ENCODE measurements around the gene THY1. TPM values are rescaled to one million over a fixed set of nuclear protein-coding genes. Genes with fewer than 3 reads are reported as not detected.

The THY1 gene
- polyA plus RNA-seq, 1 donor (not counting 4 experiments of a cell fraction or from before 2014, with no cell fraction given): 2.4 TPM

- H3K79me2 ChIP-seq (ENCODE audit: control insufficient read depth, insufficient read depth, low read length): no peaks in the 10 kb centered on the region
- TF ChIP-seq EZH2 (IDR thresholded peaks at IDR 0.05; ENCODE audit: low read length): no peak
- no peak for TF ChIP-seq CTCF (optimal IDR thresholded peaks at IDR 0.05 in 1 of 3, IDR thresholded peaks at IDR 0.05 in 1 of 3, conservative IDR thresholded peaks at IDR 0.05 in 1 of 3; ENCODE audit: extremely low read depth in 1 of 3, insufficient read depth in 2 of 3, low read length in 3 of 3)
- no peak overlapping the region for H2AFZ ChIP-seq (ENCODE audit: control insufficient read depth, low read length)
- DNase-seq (ENCODE audit: low read depth, low spot score) (no peak), FAIRE-seq (no peak)
- H3K27ac ChIP-seq (ENCODE audit: control insufficient read depth, insufficient read depth, low read length): no peak overlapping the region
- H3K4me2 ChIP-seq (ENCODE audit: control insufficient read depth, extremely low read depth, insufficient read depth, low read depth, low read length): no peak overlapping the region
- H3K4me3 ChIP-seq (ENCODE audit: control insufficient read depth in 2 of 3, extremely low read depth in 1 of 3, insufficient read depth in 2 of 3, low read depth in 1 of 3, low read length in 3 of 3): no peak overlapping the region
- H3K9me1 ChIP-seq (ENCODE audit: control insufficient read depth, extremely low read depth, insufficient read depth, low read length): no peaks in the 10 kb centered on the region
- no peaks in the 10 kb centered on the region for H4K20me1 ChIP-seq (ENCODE audit: control insufficient read depth, extremely low read depth, insufficient read depth, low read length)
- no peaks in the 10 kb centered on the region for H3K36me3 ChIP-seq (ENCODE audit: control insufficient read depth in 2 of 2, extremely low read depth in 1 of 2, insufficient read depth in 2 of 2, low read length in 2 of 2)
- no peaks in the 10 kb centered on the region for H3K9me3 ChIP-seq (ENCODE audit: control insufficient read depth, low read depth, low read length)
- H3K4me1 ChIP-seq (ENCODE audit: control insufficient read depth, extremely low read depth, insufficient read depth, low read length): peaks cover 9% of the 10 kb centered on the region
- peaks cover 6% of the 10 kb centered on the region for H3K27me3 ChIP-seq (ENCODE audit: control insufficient read depth, extremely low read depth, insufficient read depth, low read length)
- no peak overlapping the region for H3K9ac ChIP-seq (ENCODE audit: control insufficient read depth, extremely low read depth, insufficient read depth, low read length)
- dilution Hi-C loops (cut with MboI; ENCODE audit: extremely low pct_ligation_motif_present, low sequenced_read_pairs): no loop called here
Measured at GRCh38 chr11:119371067-119371601, 51.8 kb downstream of the THY1 start.

- TF ChIP-seq EZH2 (IDR thresholded peaks at IDR 0.05; ENCODE audit: low read length) (no peak), CTCF (optimal IDR thresholded peaks at IDR 0.05 in 1 of 3, IDR thresholded peaks at IDR 0.05 in 1 of 3, conservative IDR thresholded peaks at IDR 0.05 in 1 of 3; ENCODE audit: extremely low read depth in 1 of 3, insufficient read depth in 2 of 3, low read length in 3 of 3) (no peak)
- Histone ChIP-seq H3K79me2 (ENCODE audit: control insufficient read depth, insufficient read depth, low read length) (no peaks in the 10 kb centered on the region), H3K9me1 (ENCODE audit: control insufficient read depth, extremely low read depth, insufficient read depth, low read length) (no peaks in the 10 kb centered on the region), H3K9me3 (ENCODE audit: control insufficient read depth, low read depth, low read length) (no peaks in the 10 kb centered on the region), H3K27ac (ENCODE audit: control insufficient read depth, insufficient read depth, low read length) (no peak overlapping the region), H4K20me1 (ENCODE audit: control insufficient read depth, extremely low read depth, insufficient read depth, low read length) (no peaks in the 10 kb centered on the region), H3K27me3 (ENCODE audit: control insufficient read depth, extremely low read depth, insufficient read depth, low read length) (peaks cover 6% of the 10 kb centered on the region), H3K36me3 (ENCODE audit: control insufficient read depth in 2 of 2, extremely low read depth in 1 of 2, insufficient read depth in 2 of 2, low read length in 2 of 2) (no peaks in the 10 kb centered on the region), H2AFZ (ENCODE audit: control insufficient read depth, low read length) (no peak overlapping the region), H3K4me3 (ENCODE audit: control insufficient read depth in 2 of 3, extremely low read depth in 1 of 3, insufficient read depth in 2 of 3, low read depth in 1 of 3, low read length in 3 of 3) (no peak overlapping the region), H3K9ac (ENCODE audit: control insufficient read depth, extremely low read depth, insufficient read depth, low read length) (no peak overlapping the region), H3K4me1 (ENCODE audit: control insufficient read depth, extremely low read depth, insufficient read depth, low read length) (peaks cover 8% of the 10 kb centered on the region), H3K4me2 (ENCODE audit: control insufficient read depth, extremely low read depth, insufficient read depth, low read depth, low read length) (no peak overlapping the region)
- DNase-seq (ENCODE audit: low read depth, low spot score) (no peak), FAIRE-seq (no peak)
- dilution Hi-C loops (cut with MboI; ENCODE audit: extremely low pct_ligation_motif_present, low sequenced_read_pairs): no loop called here
Measured at GRCh38 chr11:119370486-119371046, 52.4 kb downstream of the THY1 start.

All from keratinocyte (primary cell).